OCI-LY1 (cell line): Measurements from ENCODE around the gene AGAP1.

ENCODE experiments used
- H2AFZ ChIP-seq: fragments of 200-600 bp; sonication (generic), shearing (Covaris generic); 2 replicates; pipeline ENCODE4 v1.6.0; 2014; ENCODE audit warnings: antibody characterized with exemption, mild to moderate bottlenecking, low read length
- H3F3A ChIP-seq: fragments of 200-600 bp; sonication (generic), shearing (Covaris generic); 2 replicates; pipeline ENCODE4 v1.6.0; 2014; ENCODE audit warnings: mild to moderate bottlenecking, antibody characterized with exemption, low read length, moderate library complexity; ENCODE audit not compliant: insufficient read depth
- H3K27ac ChIP-seq: fragments of 200-600 bp; sonication (generic); 2 replicates; pipeline ENCODE4 v1.5.1; 2014; ENCODE audit warnings: low read length, mixed run types, mild to moderate bottlenecking, low read depth; ENCODE audit not compliant: poor library complexity, severe bottlenecking
- H3K27me3 ChIP-seq: fragments of 200-600 bp; sonication (generic); 2 replicates; pipeline ENCODE4 v1.6.0; 2014; ENCODE audit warnings: antibody characterized with exemption, mild to moderate bottlenecking, low read length, moderate library complexity; ENCODE audit not compliant: insufficient read depth
- H3K36me3 ChIP-seq: fragments of 200-600 bp; sonication (generic); 2 replicates; pipeline ENCODE4 v1.6.1; 2014; ENCODE audit warnings: mild to moderate bottlenecking, antibody characterized with exemption, low read length, moderate library complexity, mixed read lengths; ENCODE audit not compliant: insufficient read depth
- H3K4me1 ChIP-seq: fragments of 200-600 bp; sonication (generic); 2 replicates; pipeline ENCODE4 v1.5.1; 2014; ENCODE audit warnings: mild to moderate bottlenecking, low read length, moderate library complexity; ENCODE audit not compliant: insufficient read depth, severe bottlenecking
- H3K4me2 ChIP-seq: fragments of 200-600 bp; sonication (generic), shearing (Covaris generic); 2 replicates; pipeline ENCODE4 v1.6.1; 2014; ENCODE audit warnings: low read length
- H3K4me3 ChIP-seq: fragments of 200-600 bp; sonication (generic); 2 replicates; pipeline ENCODE4 v1.5.1; 2014; ENCODE audit warnings: low read length, low read depth, mild to moderate bottlenecking, mixed read lengths; ENCODE audit not compliant: poor library complexity, severe bottlenecking
- H3K79me2 ChIP-seq: fragments of 200-600 bp; shearing (Covaris generic); 2 replicates; pipeline ENCODE4 v1.6.1; 2016; ENCODE audit warnings: mixed run types, low read length, mixed read lengths; ENCODE audit not compliant: insufficient read depth
- H3K9ac ChIP-seq: fragments of 200-600 bp; sonication (generic), shearing (Covaris generic); 2 replicates; pipeline ENCODE4 v1.6.1; 2014; ENCODE audit warnings: mild to moderate bottlenecking, low read length, mixed read lengths
- H3K9me2 ChIP-seq: fragments of 200-600 bp; sonication (generic), shearing (Covaris generic); 2 replicates; pipeline ENCODE4 v1.6.1; 2014; ENCODE audit warnings: low read depth, mild to moderate bottlenecking, low read length, mixed read lengths
- H3K9me3 ChIP-seq: fragments of 200-600 bp; shearing (Covaris generic); 2 replicates; pipeline ENCODE4 v1.6.1; 2014; ENCODE audit warnings: low read length, mixed read lengths
- H4K20me1 ChIP-seq: fragments of 200-600 bp; sonication (generic), shearing (Covaris generic); 2 replicates; pipeline ENCODE4 v1.6.0; 2016; ENCODE audit warnings: mild to moderate bottlenecking, low read length; ENCODE audit not compliant: insufficient read depth
- CTCF ChIP-seq: fragments of 200-600 bp; sonication (generic), shearing (Covaris generic); IDR thresholded peaks from 2 replicates; pipeline ENCODE4 v1.5.1; 2017; ENCODE audit warnings: mild to moderate bottlenecking, antibody characterized with exemption, low read length, moderate library complexity, mixed read lengths
- EZH2 ChIP-seq: fragments of 200-600 bp; sonication (generic), shearing (Covaris generic); IDR thresholded peaks from 2 replicates; pipeline ENCODE4 v1.8.0; 2017; ENCODE audit warnings: borderline replicate concordance, mixed run types, mild to moderate bottlenecking, antibody characterized with exemption, low read length, moderate library complexity, mixed read lengths

Gene AGAP1

GRCh38 chr2:235566415-235566814, 72.6 kb downstream of the AGAP1 start:
- no peak overlapping the region for H2AFZ ChIP-seq
- no peak for TF ChIP-seq EZH2
- TF ChIP-seq CTCF = no peak

GRCh38 chr2:235566931-235567495, 73.2 kb downstream of the AGAP1 start:
- Histone ChIP-seq H3F3A (no peaks in the 10 kb centered on the region), H3K36me3 (no peaks in the 10 kb centered on the region), H3K9me3 (no peaks in the 10 kb centered on the region), H3K4me1 (no peaks in the 10 kb centered on the region), H3K4me2 (no peak overlapping the region), H2AFZ (no peak overlapping the region), H3K27me3 (no peaks in the 10 kb centered on the region; the same call in 1 of the 2 replicates), H3K4me3 (no peak overlapping the region), H3K79me2 (no peaks in the 10 kb centered on the region), H4K20me1 (no peaks in the 10 kb centered on the region), H3K27ac (no peak overlapping the region), H3K9me2 (no peaks in the 10 kb centered on the region), H3K9ac (no peak overlapping the region)
- TF ChIP-seq CTCF = no peak
- TF ChIP-seq EZH2 = no peak

More at GRCh38 chr2:235566415-235566814, 72.6 kb downstream of the AGAP1 start:
- Histone ChIP-seq H3K9me2 (no peaks in the 10 kb centered on the region), H3K4me1 (no peaks in the 10 kb centered on the region), H3F3A (no peaks in the 10 kb centered on the region), H3K27ac (no peak overlapping the region), H3K27me3 (no peaks in the 10 kb centered on the region; the same call in 1 of the 2 replicates), H3K36me3 (no peaks in the 10 kb centered on the region), H3K79me2 (no peaks in the 10 kb centered on the region), H3K4me2 (no peak overlapping the region), H4K20me1 (no peaks in the 10 kb centered on the region), H3K9ac (no peak overlapping the region), H3K9me3 (no peaks in the 10 kb centered on the region), H3K4me3 (no peak overlapping the region)

GRCh38 chr2:235567842-235568241, 74.0 kb downstream of the AGAP1 start:
- Histone ChIP-seq H3K9me3 (no peaks in the 10 kb centered on the region), H3K9ac (no peak overlapping the region), H3K27me3 (no peaks in the 10 kb centered on the region; the same call in 1 of the 2 replicates), H3K4me1 (no peaks in the 10 kb centered on the region), H3K4me2 (no peak overlapping the region), H3K79me2 (no peaks in the 10 kb centered on the region), H3K27ac (no peak overlapping the region), H3K4me3 (no peak overlapping the region), H3F3A (no peaks in the 10 kb centered on the region), H2AFZ (no peak overlapping the region), H4K20me1 (no peaks in the 10 kb centered on the region), H3K36me3 (no peaks in the 10 kb centered on the region), H3K9me2 (no peaks in the 10 kb centered on the region)
- TF ChIP-seq EZH2 = no peak
- no peak for TF ChIP-seq CTCF
